Limb (tissue), 2 donors: ENCODE data around the gene BUB1B.
A peak's percentile ranks its signal among the peaks of the same experiment; 100 is the strongest.

Experiments used
- DNase-seq, 2 donors: peaks; one replicate each; pipeline ENCODE4 v3.0.0-alpha.2; 2016; ENCODE audit errors: extremely low spot score in 2 of 2

The BUB1B gene

GRCh38 chr15:40252438-40253166 lies 91.7 kb downstream of the BUB1B start:
- peak in 1 of 2 donors; percentile 69 for DNase-seq

DNA sequence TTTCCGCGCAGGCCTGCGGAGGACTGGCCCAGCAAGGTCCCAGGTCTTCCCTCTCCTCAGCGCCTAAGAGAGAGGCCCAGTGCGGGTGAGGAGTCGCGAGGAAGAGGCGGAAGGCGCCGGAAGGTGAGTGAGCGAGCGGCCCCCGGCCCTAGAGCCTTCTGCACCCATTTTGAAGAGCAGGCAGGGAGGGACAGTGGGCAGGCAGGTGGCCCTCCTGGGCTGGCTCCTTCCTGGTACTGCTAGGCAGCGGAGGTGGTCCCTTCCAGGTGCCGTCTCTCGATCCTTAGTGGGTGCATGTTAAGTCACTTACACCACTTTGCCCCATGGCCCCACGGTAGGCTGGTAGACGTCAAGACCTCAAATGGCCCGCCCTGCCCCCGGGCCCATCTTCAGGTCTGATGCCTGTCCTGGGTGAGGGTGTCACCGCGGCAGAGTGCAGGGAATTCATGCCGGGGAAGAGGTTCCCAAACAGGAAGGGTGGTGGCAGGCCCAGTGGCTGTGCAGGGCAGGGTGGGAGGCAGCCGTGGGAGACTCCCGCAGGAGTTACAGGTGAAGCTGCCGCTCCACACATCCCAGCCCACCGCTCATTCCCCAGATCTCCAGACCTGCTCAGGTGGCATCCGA lies 92.4 kb downstream of the BUB1B start:
- no peak for DNase-seq

GRCh38 chr15:40254452-40254851 lies 93.6 kb downstream of the BUB1B start:
- DNase-seq, result no peak

- no peak for DNase-seq
These were observed 94.2 kb downstream of the BUB1B start for GRCh38 chr15:40255033-40255432.

DNA sequence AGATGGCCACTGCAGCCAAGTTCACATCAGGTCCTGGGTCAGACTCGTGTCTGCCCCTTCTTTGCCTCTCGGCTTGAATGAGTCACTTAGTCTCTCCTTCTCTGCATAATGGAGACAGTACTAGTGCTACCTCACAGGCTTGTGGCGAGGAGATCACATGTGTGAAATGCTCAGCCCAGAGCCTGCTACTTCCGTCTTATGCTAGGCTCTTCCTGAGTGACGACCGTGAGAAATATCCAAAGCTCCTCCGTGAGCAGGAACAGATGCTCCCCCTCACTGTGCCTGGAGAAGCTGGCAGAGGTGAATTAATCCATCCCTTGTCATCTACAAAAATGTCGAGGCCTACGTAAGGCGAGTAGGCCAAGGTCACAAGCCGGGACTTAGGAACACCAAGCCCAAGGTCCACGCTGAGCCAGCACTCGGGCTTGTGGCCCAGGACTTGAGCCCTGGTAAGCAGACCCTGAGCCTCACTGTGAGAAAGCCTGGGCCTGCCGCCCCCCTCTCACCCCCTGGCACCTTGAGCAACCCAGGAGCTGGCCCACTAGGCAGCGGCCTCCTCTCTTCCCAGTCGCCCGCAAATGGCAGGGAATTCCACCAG lies 95.9 kb downstream of the BUB1B start:
- DNase-seq, result no peak

DNA sequence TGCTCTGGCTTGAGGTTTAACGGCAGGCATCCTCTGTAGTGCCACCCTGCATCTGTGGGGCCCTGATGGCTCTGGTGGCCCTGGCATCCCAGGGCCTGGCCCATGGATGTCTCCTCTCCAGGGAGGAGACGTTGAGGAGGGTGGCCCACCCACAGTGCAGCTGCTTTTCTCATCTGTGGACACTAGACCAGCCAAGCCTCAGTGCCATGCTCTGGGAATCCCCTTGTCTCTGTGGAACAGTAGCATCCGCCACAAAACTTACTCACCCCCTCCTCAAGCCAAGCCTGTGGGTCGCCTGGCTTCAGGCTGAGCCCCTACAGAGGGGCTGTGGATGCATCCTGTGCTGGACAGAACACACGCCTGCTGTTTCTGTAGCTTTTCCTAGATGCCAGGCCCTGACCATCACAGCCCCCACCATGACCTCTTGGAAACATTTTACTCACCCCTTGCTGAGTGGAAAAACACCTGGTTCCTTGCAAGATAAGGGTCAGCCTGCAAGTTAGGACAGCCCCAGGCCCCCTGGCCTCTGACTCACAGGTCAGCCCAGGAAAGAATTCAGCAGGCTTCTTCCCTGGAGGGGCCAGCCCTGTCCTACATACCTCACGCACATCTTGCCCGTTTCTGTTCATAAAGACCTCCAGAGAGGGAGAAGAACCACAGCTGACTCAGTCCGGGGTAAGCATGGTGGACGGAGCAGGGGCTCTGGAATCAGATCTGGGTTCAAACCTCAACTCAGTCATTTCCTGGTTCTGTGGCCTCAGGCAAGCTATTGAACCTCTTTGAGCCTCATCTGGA lies 97.0 kb downstream of the BUB1B start:
- no peak for DNase-seq

- no peak for DNase-seq
These were observed 97.7 kb downstream of the BUB1B start for GRCh38 chr15:40258544-40258943.

GRCh38 chr15:40259021-40259420 lies 98.2 kb downstream of the BUB1B start:
- no peak for DNase-seq

GRCh38 chr15:40263024-40263754 lies 102.3 kb downstream of the BUB1B start:
- no peak for DNase-seq

DNA sequence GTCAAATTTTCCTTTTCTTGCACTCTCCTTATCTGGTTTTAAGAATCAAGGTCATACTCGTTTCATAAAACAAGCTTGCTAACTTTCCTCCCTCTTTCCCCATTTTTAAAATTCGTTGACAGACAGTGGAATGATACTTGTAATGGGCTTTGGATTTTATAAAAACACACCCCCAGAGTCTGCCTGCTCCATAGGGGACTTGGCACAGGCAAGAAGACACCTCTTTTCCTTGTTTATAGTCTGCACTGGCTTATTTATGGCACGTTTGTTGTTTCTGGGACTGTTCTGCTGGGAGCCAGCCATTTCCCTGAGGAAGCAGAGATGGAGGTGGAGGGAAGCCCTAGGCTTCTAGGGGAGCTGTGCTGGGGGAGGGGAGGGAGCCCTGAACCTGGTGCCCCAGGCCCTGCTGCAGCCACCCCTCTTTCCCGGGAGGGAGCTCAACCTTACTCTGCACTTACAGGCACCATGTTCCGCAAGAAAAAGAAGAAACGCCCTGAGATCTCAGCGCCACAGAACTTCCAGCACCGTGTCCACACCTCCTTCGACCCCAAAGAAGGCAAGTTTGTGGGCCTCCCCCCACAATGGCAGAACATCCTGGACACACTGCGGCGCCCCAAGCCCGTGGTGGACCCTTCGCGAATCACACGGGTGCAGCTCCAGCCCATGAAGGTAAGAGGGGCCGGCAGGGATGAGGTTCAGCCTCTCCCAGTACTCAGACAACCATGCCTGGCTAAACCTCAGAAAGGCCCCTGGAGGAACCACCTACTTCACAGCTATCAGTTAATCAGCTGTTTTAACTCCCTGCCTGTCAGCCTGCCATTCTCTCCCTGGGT lies 103.7 kb downstream of the BUB1B start:
- no peak for DNase-seq

GRCh38 chr15:40265355-40265754 lies 104.5 kb downstream of the BUB1B start:
- no peak for DNase-seq

- no peak for DNase-seq
These were observed 105.0 kb downstream of the BUB1B start for GRCh38 chr15:40265875-40266274.

DNA sequence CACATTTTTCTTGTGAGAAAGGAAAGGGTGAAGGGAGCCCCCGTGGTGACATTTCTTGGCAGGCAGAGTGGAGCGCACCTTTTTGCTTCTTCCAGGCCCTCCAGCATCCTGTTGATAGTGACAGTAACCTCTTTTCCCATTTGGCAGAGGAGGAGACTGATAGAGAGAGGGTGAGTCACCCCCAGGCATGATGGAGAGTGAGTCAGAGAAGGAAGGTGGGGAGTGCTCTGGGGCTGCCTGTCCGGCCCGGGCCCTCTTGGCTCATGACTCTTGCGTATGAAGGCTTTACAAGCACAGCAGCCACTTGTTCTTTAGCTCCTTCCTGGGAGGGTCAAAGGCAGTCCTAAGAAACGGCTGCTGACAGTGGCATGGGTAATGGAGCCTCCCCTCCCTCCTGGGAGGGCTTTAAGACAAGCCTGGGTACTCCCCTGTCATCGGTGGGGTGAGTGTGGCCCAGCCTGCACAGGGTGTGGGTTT lies 106.0 kb downstream of the BUB1B start:
- no peak for DNase-seq

DNA sequence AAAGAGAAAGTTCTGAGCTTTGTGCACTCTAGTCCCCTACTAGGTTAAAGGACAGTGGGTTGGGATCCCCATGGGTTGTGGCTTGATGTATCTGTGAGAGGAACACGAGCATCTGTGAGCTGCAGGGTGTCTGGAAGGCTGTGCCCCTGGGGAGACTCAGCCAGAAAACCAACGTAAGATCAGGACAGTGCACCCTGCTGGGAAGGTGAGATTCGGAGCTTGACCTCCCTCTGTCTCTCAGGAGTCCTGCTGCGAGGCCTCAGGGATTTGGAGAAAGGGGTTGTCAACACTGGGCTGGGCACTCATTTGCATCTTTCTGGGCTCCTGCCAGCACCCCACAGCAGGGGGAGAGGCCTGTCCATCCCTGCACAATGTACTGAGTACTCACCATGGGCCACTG lies 106.8 kb downstream of the BUB1B start:
- no peak for DNase-seq

GRCh38 chr15:40269604-40270003 lies 108.7 kb downstream of the BUB1B start:
- DNase-seq, result no peak

GRCh38 chr15:40270246-40270995 lies 109.6 kb downstream of the BUB1B start:
- DNase-seq, result no peak
